Ovary (tissue), 9 donors: ENCODE data around the gene NIPSNAP3A. TPM values are rescaled to one million over a fixed set of nuclear protein-coding genes. Genes with fewer than 3 reads are reported as not detected.
"Not testable (repeated sequence)": the region's sequence is repeated elsewhere in the genome, so short reads cannot be mapped to it uniquely, and the experiment has no call there.

ENCODE experiments used
- DNase-seq, 5 donors: peaks; one replicate each; pipeline ENCODE4 v3.0.0-alpha.2; 2019 to 2020
- H3K27ac ChIP-seq, 2 donors: fragments of 200-600 bp; one replicate each; pipeline versions ENCODE4 v1.5.1 to v1.8.0; 2019 to 2022
- H3K27me3 ChIP-seq: fragments of 200-600 bp; one replicate; pipeline ENCODE4 v1.8.0; 2022
- H3K36me3 ChIP-seq: fragments of 200-600 bp; sonication (generic); one replicate; pipeline ENCODE4 v1.5.1; 2019
- H3K4me1 ChIP-seq: one replicate; pipeline ENCODE4 v1.8.1; 2013; ENCODE audit warnings: mild to moderate bottlenecking, moderate library complexity; ENCODE audit not compliant: insufficient read depth
- H3K4me3 ChIP-seq: fragments of 200-600 bp; sonication (generic); one replicate; pipeline ENCODE4 v1.5.1; 2017
- H3K9me3 ChIP-seq, 2 donors: fragments of 200-600 bp in 1 of 2; sonication (generic) in 1 of 2; one replicate each; pipeline versions ENCODE4 v1.5.1 to v1.8.1; 2013 to 2019; ENCODE audit warnings: mild to moderate bottlenecking in 1 of 2, moderate library complexity in 1 of 2
- CTCF ChIP-seq, 3 donors: fragments of 450-650 bp in 2 of 3; fragments of 200-600 bp in 1 of 3; IDR thresholded peaks; one replicate each; pipeline versions ENCODE4 v1.5.1 to v1.8.0; 2016 to 2022; ENCODE audit warnings: antibody characterized with exemption in 3 of 3, mild to moderate bottlenecking in 1 of 3
- EP300 ChIP-seq: sonication (generic); formaldehyde crosslinking; IDR thresholded peaks from one replicate; pipeline ENCODE4 v1.6.1; 2017; ENCODE audit warnings: antibody characterized with exemption
- POLR2A ChIP-seq: fragments of 450-650 bp; IDR thresholded peaks from one replicate; pipeline ENCODE4 v1.6.1; 2017; ENCODE audit warnings: antibody characterized with exemption, mild to moderate bottlenecking, moderate library complexity
- WGBS, 3 donors: extraction: QIAGEN DNeasy Blood & Tissue Kit in 1 of 3; methylation state at CpG; one replicate each; pipeline versions ENCODE4 v1.1.5 to v1.1.7; 2013 to 2017; 5-methylcytosine and 5-hydroxymethylcytosine counted together
- intact Hi-C, 4 donors: fragments of 100-400 bp; cut with DNase I; formaldehyde crosslinking; loops; one replicate each; pipeline versions ENCODE4 v1.11.0 to v1.15.1; 2022 to 2023
- polyA plus RNA-seq, 2 donors: library from polyadenylated mRNA; stranded (reverse); fragments of 200-250 nt in 1 of 2; fragments of 350-450 nt in 1 of 2; fragmentation: Illumina TruSeq in 1 of 2; extraction: RNeasy Lipid Tissue Mini Kit (QIAGEN cat#74804) in 1 of 2; gene quantifications; one replicate each; pipeline ENCODE4 v1.2.3, GENCODE V29; 2013 to 2014
- total RNA-seq, 7 donors: library from RNA; depleted of rRNA in 2 of 7; stranded (reverse); fragments of >200 nt in 2 of 7; fragmentation: NEBNext Ultra II Directional in 3 of 7; extraction: Animal tissue kit (Norgen Biotek cat#: 25700) in 3 of 7; gene quantifications; one replicate each; pipeline versions ENCODE4 v1.1.0 to v1.2.4, GENCODE V29; 2016 to 2023
- donor health status: DM: no; HTN: no; CAD: no; lungs with moderate emphysema.
- donor health status: DM: no; HTN: no; CAD: no.
- donor health status: Bipolar disorder and iron deficiency.
- donor health status: DM: yes; HTN: yes; CAD: no.
- donor health status: DM: no; HTN: no; CAD: no.
- donor health status: DM: yes; HTN: yes; CAD: no.

NIPSNAP3A gene
- total and polyA plus RNA-seq, 9 donors, result 12.6 to 22.8 (median 17.4) TPM

GRCh38 chr9:104750185-104750767, 2.8 kb downstream of the NIPSNAP3A start:
- no peak overlapping the region for H3K4me3 ChIP-seq
- WGBS, 3 donors, result 91 to 98% (median 96%) methylated on average over 3 of the region's 3 CpGs

GRCh38 chr9:104758974-104759373, 11.5 kb downstream of the NIPSNAP3A start:
- no peaks in the 10 kb centered on the region for H3K4me1 ChIP-seq
- H3K27ac ChIP-seq, result no peak overlapping the region
- no peaks in the 10 kb centered on the region for H3K36me3 ChIP-seq
- H3K4me3 ChIP-seq, result no peak overlapping the region
- DNase-seq, result no peak
- no peaks in the 10 kb centered on the region for H3K9me3 ChIP-seq
- TF ChIP-seq EP300 (no peak), CTCF (IDR thresholded peaks at IDR 0.05) (no peak), POLR2A (no peak)
- intact Hi-C loops, result no loop called here
- 34 to 44% (median 41%) methylated on average over 3 of the region's 3 CpGs for WGBS, 3 donors
- H3K27me3 ChIP-seq, result no peaks in the 10 kb centered on the region

More at GRCh38 chr9:104750185-104750767, 2.8 kb downstream of the NIPSNAP3A start:
- intact Hi-C loops, result no loop called here
- H3K36me3 ChIP-seq, result no peaks in the 10 kb centered on the region
- H3K27me3 ChIP-seq, result no peaks in the 10 kb centered on the region
- no peak for TF ChIP-seq EP300
- no peak for TF ChIP-seq CTCF (IDR thresholded peaks at IDR 0.05)
- no peak for TF ChIP-seq POLR2A
- no peaks in the 10 kb centered on the region for H3K9me3 ChIP-seq
- peaks cover 3% of the 10 kb centered on the region for H3K4me1 ChIP-seq
- H3K27ac ChIP-seq, result no peak overlapping the region
- no peak for DNase-seq

GRCh38 chr9:104765138-104765537, 17.7 kb downstream of the NIPSNAP3A start:
- intact Hi-C loops, result no loop called here
- H3K27me3 ChIP-seq, result no peaks in the 10 kb centered on the region
- WGBS, 3 donors, result 81 to 84% (median 83%) methylated on average over 5 of the region's 5 CpGs
- peaks cover 1% of the 10 kb centered on the region for H3K4me1 ChIP-seq
- no peak for DNase-seq
- no peaks in the 10 kb centered on the region for H3K9me3 ChIP-seq
- no peak for TF ChIP-seq POLR2A
- no peak for TF ChIP-seq EP300
- H3K36me3 ChIP-seq, result no peaks in the 10 kb centered on the region
- H3K4me3 ChIP-seq, result no peak overlapping the region
- H3K27ac ChIP-seq, result no peak overlapping the region

GRCh38 chr9:104766025-104766424, 18.5 kb downstream of the NIPSNAP3A start:
- H3K4me3 ChIP-seq, result no peak overlapping the region
- H3K9me3 ChIP-seq, result no peaks in the 10 kb centered on the region
- peaks cover 1% of the 10 kb centered on the region for H3K4me1 ChIP-seq
- intact Hi-C loops, result no loop called here
- H3K27ac ChIP-seq, result no peak overlapping the region
- 96 to 98% (median 96%) methylated on average over 7 of the region's 7 CpGs for WGBS, 3 donors
- H3K27me3 ChIP-seq, result no peaks in the 10 kb centered on the region
- TF ChIP-seq EP300, result no peak
- TF ChIP-seq CTCF (IDR thresholded peaks at IDR 0.05), result no peak
- no peak for DNase-seq
- H3K36me3 ChIP-seq, result no peaks in the 10 kb centered on the region

- intact Hi-C loops, result no loop called here
- no peak for TF ChIP-seq CTCF (IDR thresholded peaks at IDR 0.05)
- no peak for TF ChIP-seq POLR2A
- no peak for TF ChIP-seq EP300
- 96 to 98% (median 96%) methylated on average over 3 of the region's 3 CpGs for WGBS, 3 donors
- Histone ChIP-seq H3K9me3 (no peaks in the 10 kb centered on the region), H3K27me3 (no peaks in the 10 kb centered on the region), H3K27ac (no peak overlapping the region), H3K4me1 (peaks cover 1% of the 10 kb centered on the region), H3K36me3 (no peaks in the 10 kb centered on the region), H3K4me3 (no peak overlapping the region)
- DNase-seq, result no peak
These were observed 20.0 kb downstream of the NIPSNAP3A start for GRCh38 chr9:104767507-104767906.

GRCh38 chr9:104769029-104769428, 21.5 kb downstream of the NIPSNAP3A start:
- WGBS, 3 donors, result 95 to 98% (median 97%) methylated on average over 12 of the region's 12 CpGs
- H3K4me1 ChIP-seq, H3K27me3 ChIP-seq, intact Hi-C loops, H3K9me3 ChIP-seq, H3K4me3 ChIP-seq, DNase-seq, H3K27ac ChIP-seq, H3K36me3 ChIP-seq: not testable (repeated sequence)
